Mononuclear cell (primary cell): Measurements from ENCODE around the gene NCLN. TPM values are rescaled to one million over a fixed set of nuclear protein-coding genes. Genes with fewer than 3 reads are reported as not detected.

Source experiments
- H3K27me3 ChIP-seq: 2 replicates; pipeline ENCODE4 v1.6.0; 2011; ENCODE audit warnings: low read length, control low read depth; ENCODE audit not compliant: insufficient read depth
- H3K4me1 ChIP-seq: 2 replicates; pipeline ENCODE4 v1.5.1; 2011; ENCODE audit warnings: mild to moderate bottlenecking, low read length, control low read depth; ENCODE audit not compliant: insufficient read depth
- H3K4me3 ChIP-seq: 2 replicates; pipeline ENCODE4 v1.5.1; 2011; ENCODE audit warnings: mild to moderate bottlenecking, low read length, moderate library complexity
- H3K9me3 ChIP-seq: 2 replicates; pipeline ENCODE4 v1.5.1; 2011; ENCODE audit warnings: low read depth, mild to moderate bottlenecking, control low read depth, low read length
- total RNA-seq: library from RNA; depleted of rRNA; stranded (reverse); fragments of >200 nt; gene quantifications from one replicate; pipeline ENCODE4 v1.2.3, GENCODE V29; 2012

NCLN gene
- total RNA-seq, 1 donor = 29.7 TPM

GRCh38 chr19:3236272-3236671, 50.5 kb downstream of the NCLN start:
- H3K27me3 ChIP-seq = no peaks in the 10 kb centered on the region
- H3K4me3 ChIP-seq = no peak overlapping the region
- H3K4me1 ChIP-seq = no peaks in the 10 kb centered on the region
- no peaks in the 10 kb centered on the region for H3K9me3 ChIP-seq

GRCh38 chr19:3238066-3238561, 52.4 kb downstream of the NCLN start:
- no peaks in the 10 kb centered on the region for H3K9me3 ChIP-seq
- no peaks in the 10 kb centered on the region for H3K27me3 ChIP-seq
- H3K4me3 ChIP-seq = no peak overlapping the region
- no peaks in the 10 kb centered on the region for H3K4me1 ChIP-seq

- H3K9me3 ChIP-seq = no peaks in the 10 kb centered on the region
- no peaks in the 10 kb centered on the region for H3K4me1 ChIP-seq
- H3K27me3 ChIP-seq = no peaks in the 10 kb centered on the region
- no peak overlapping the region for H3K4me3 ChIP-seq
These were observed 53.6 kb downstream of the NCLN start for GRCh38 chr19:3239367-3239766.

GRCh38 chr19:3243819-3244700, 58.3 kb downstream of the NCLN start:
- H3K4me1 ChIP-seq = no peaks in the 10 kb centered on the region
- H3K4me3 ChIP-seq = no peak overlapping the region
- H3K27me3 ChIP-seq = no peaks in the 10 kb centered on the region
- H3K9me3 ChIP-seq = no peaks in the 10 kb centered on the region

GRCh38 chr19:3245050-3245449, 59.3 kb downstream of the NCLN start:
- no peak overlapping the region for H3K4me3 ChIP-seq
- H3K9me3 ChIP-seq = no peaks in the 10 kb centered on the region
- H3K27me3 ChIP-seq = no peaks in the 10 kb centered on the region
- no peaks in the 10 kb centered on the region for H3K4me1 ChIP-seq

GRCh38 chr19:3248728-3249326, 63.1 kb downstream of the NCLN start:
- Histone ChIP-seq H3K4me1 (no peaks in the 10 kb centered on the region), H3K4me3 (no peak overlapping the region), H3K27me3 (no peaks in the 10 kb centered on the region), H3K9me3 (no peaks in the 10 kb centered on the region)

- Histone ChIP-seq H3K4me1 (no peaks in the 10 kb centered on the region), H3K9me3 (no peaks in the 10 kb centered on the region), H3K4me3 (no peak overlapping the region), H3K27me3 (no peaks in the 10 kb centered on the region)
These were observed 63.7 kb downstream of the NCLN start for GRCh38 chr19:3249408-3249807.

GRCh38 chr19:3250675-3251074, 64.9 kb downstream of the NCLN start:
- Histone ChIP-seq H3K4me3 (no peak overlapping the region), H3K27me3 (no peaks in the 10 kb centered on the region), H3K4me1 (no peaks in the 10 kb centered on the region), H3K9me3 (no peaks in the 10 kb centered on the region)

GRCh38 chr19:3251229-3251628, 65.5 kb downstream of the NCLN start:
- Histone ChIP-seq H3K4me3 (no peak overlapping the region), H3K9me3 (no peaks in the 10 kb centered on the region), H3K27me3 (no peaks in the 10 kb centered on the region), H3K4me1 (no peaks in the 10 kb centered on the region)

- Histone ChIP-seq H3K9me3 (no peaks in the 10 kb centered on the region), H3K4me3 (no peak overlapping the region), H3K4me1 (no peaks in the 10 kb centered on the region), H3K27me3 (no peaks in the 10 kb centered on the region)
These were observed 66.9 kb downstream of the NCLN start for GRCh38 chr19:3252650-3253049.

GRCh38 chr19:3253270-3253669, 67.5 kb downstream of the NCLN start:
- Histone ChIP-seq H3K4me1 (no peaks in the 10 kb centered on the region), H3K27me3 (no peaks in the 10 kb centered on the region), H3K4me3 (no peak overlapping the region), H3K9me3 (no peaks in the 10 kb centered on the region)

- no peaks in the 10 kb centered on the region for H3K4me1 ChIP-seq
- H3K9me3 ChIP-seq = no peaks in the 10 kb centered on the region
These were observed 68.8 kb downstream of the NCLN start for GRCh38 chr19:3254520-3254919.

GRCh38 chr19:3257071-3257470, 71.3 kb downstream of the NCLN start:
- no peaks in the 10 kb centered on the region for H3K27me3 ChIP-seq
- no peaks in the 10 kb centered on the region for H3K4me1 ChIP-seq
- H3K9me3 ChIP-seq = no peaks in the 10 kb centered on the region
- no peak overlapping the region for H3K4me3 ChIP-seq

More at GRCh38 chr19:3254520-3254919, 68.8 kb downstream of the NCLN start:
- Histone ChIP-seq H3K4me3 (no peak overlapping the region), H3K27me3 (no peaks in the 10 kb centered on the region)
